AG09319 (cell line): ENCODE results near the gene HOXB3.

ENCODE experiments used
- DNase-seq: peaks from one replicate; pipeline ENCODE4 v3.0.0-alpha.2; 2010; ENCODE audit warnings: low read depth; ENCODE audit errors: extremely low read depth
- CTCF ChIP-seq: IDR thresholded peaks from 2 replicates; pipeline ENCODE4 v1.5.1; 2011; ENCODE audit warnings: low read depth, mild to moderate bottlenecking, inconsistent platforms, low read length, moderate library complexity

The HOXB3 gene

GRCh38 chr17:48623583-48623982, 33.5 kb upstream of the HOXB3 start:
- TF ChIP-seq CTCF = no peak
- no peak for DNase-seq

GRCh38 chr17:48622857-48623256, 32.8 kb upstream of the HOXB3 start:
- TF ChIP-seq CTCF = no peak
- DNase-seq = no peak

- TF ChIP-seq CTCF = no peak
These were observed 31.7 kb upstream of the HOXB3 start for GRCh38 chr17:48621410-48622392.

DNA sequence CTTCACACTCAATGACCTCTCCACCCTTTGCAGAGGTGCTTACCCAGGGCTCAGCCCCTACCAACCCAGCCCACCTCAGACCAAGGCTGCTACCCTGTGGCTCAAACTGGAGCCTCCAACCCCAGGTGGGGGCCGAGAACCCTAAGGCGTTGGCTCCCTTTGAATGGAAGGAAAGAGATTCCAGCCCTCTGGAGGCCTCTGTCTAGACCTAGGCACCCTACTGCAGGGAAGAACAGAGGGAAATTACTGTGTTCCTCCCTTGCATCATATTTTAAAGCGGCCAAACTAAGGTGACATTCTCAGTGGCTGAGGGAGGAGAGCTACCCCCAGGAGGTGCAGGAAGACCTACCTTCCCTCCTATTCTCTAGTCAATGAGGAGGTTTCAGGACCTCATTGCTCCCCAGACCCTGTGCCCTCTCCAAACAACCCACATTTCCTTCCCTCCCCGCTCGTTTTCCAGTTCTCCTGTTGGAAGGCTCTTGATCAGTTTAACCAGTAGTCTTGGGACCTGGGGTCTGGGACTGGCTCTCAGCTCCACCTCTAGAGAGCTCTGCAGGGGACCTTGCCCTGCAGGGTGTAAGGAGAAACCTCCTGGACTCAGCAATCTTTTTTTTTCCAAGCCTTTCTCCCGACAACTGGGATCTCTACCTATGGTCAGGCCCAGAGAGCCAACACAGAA, 30.6 kb upstream of the HOXB3 start:
- TF ChIP-seq CTCF = no peak
- no peak for DNase-seq

More at GRCh38 chr17:48621410-48622392, 31.7 kb upstream of the HOXB3 start:
- DNase-seq = no peak

GRCh38 chr17:48619826-48620449, 29.9 kb upstream of the HOXB3 start:
- TF ChIP-seq CTCF = no peak
- no peak for DNase-seq

DNA sequence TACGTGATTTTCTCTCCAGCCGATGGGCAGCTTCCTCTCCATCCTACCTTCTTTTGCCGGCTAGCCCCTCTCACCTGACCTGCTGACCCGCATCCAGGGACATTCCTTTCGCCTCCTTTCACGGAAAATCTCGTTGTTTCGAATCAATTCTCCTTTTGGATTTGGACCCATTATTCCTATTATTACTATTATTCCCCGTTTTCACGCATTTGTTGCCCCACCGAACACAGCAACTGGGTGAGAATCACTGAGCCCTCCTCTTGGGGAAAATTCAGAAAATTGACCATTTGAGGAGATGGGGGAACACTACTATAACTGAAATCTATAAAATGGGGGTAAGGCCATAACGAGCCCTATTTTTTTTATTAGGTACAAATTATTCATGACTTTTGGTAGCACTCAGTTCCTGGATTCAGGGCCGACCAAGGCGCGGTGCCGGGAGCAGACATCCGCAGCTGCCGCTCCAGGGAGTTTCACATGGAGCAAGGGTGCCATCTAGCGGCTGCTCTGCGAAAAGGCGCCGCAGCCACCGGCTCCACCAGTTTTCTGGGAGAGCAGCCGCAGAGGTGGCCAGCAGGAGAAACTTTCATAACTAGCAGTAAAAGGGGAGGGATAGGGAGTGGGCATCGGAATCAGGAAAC, 28.3 kb upstream of the HOXB3 start:
- peak; percentile 96 for TF ChIP-seq CTCF
- DNase-seq = peak; percentile 22
